Neural progenitor cell (in vitro differentiated cells): ENCODE measurements around the gene DEPP1. TPM values are rescaled to one million over a fixed set of nuclear protein-coding genes. Genes with fewer than 3 reads are reported as not detected.

ENCODE experiments used
- DNase-seq: peaks from one replicate; pipeline ENCODE4 v3.0.0-alpha.2; 2016; ENCODE audit warnings: low spot score
- H2AFZ ChIP-seq: fragments of 200-600 bp; sonication (generic); replicated peaks from 2 replicates; pipeline ENCODE4 v1.6.1; 2016; ENCODE audit warnings: antibody characterized with exemption
- H3F3A ChIP-seq: fragments of 200-600 bp; sonication (generic); 2 replicates; pipeline ENCODE4 v1.6.1; 2016; ENCODE audit warnings: antibody characterized with exemption, low read depth
- H3K27ac ChIP-seq: fragments of 200-600 bp; sonication (generic); 2 replicates; pipeline ENCODE4 v1.5.1; 2016; ENCODE audit warnings: mild to moderate bottlenecking
- H3K27me3 ChIP-seq: fragments of 200-600 bp; sonication (generic); 2 replicates; pipeline ENCODE4 v1.6.1; 2016; ENCODE audit warnings: mild to moderate bottlenecking, moderate library complexity
- H3K36me3 ChIP-seq: fragments of 200-600 bp; sonication (generic); 2 replicates; pipeline ENCODE4 v1.5.1; 2016
- H3K4me1 ChIP-seq: fragments of 200-600 bp; sonication (generic); 2 replicates; pipeline ENCODE4 v1.6.1; 2016; ENCODE audit warnings: mixed run types
- H3K4me2 ChIP-seq: fragments of 200-600 bp; sonication (generic); 2 replicates; pipeline ENCODE4 v1.6.1; 2016
- H3K4me3 ChIP-seq: fragments of 200-600 bp; sonication (generic); 2 replicates; pipeline ENCODE4 v1.5.1; 2016
- H3K79me2 ChIP-seq: fragments of 200-600 bp; sonication (generic); 2 replicates; pipeline ENCODE4 v1.6.1; 2016; ENCODE audit warnings: low read depth
- H3K9ac ChIP-seq: fragments of 200-600 bp; sonication (generic); 2 replicates; pipeline ENCODE4 v1.6.1; 2016
- H3K9me3 ChIP-seq: fragments of 200-600 bp; sonication (generic); 2 replicates; pipeline ENCODE4 v1.5.1; 2016; ENCODE audit warnings: low read depth
- H4K20me1 ChIP-seq: fragments of 200-600 bp; sonication (generic); 2 replicates; pipeline ENCODE4 v1.6.1; 2016; ENCODE audit warnings: low read depth
- H3K27ac Mint-ChIP-seq: 3 replicates; pipeline ENCODE4 v1.8.0; 2021; ENCODE audit warnings: mixed read lengths
- H3K27me3 Mint-ChIP-seq: 2 replicates; pipeline ENCODE4 v1.8.0; 2022; ENCODE audit warnings: low read depth, mild to moderate bottlenecking, inconsistent platforms, moderate library complexity, mixed read lengths; ENCODE audit not compliant: insufficient read depth
- H3K36me3 Mint-ChIP-seq: 3 replicates; pipeline ENCODE4 v1.8.0; 2021; ENCODE audit warnings: mixed read lengths
- H3K4me1 Mint-ChIP-seq: 3 replicates; pipeline ENCODE4 v1.8.0; 2021; ENCODE audit warnings: mixed read lengths
- H3K4me3 Mint-ChIP-seq: 3 replicates; pipeline ENCODE4 v1.8.0; 2021; ENCODE audit warnings: mild to moderate bottlenecking, moderate library complexity, mixed read lengths
- H3K9me3 Mint-ChIP-seq: 3 replicates; pipeline ENCODE4 v1.8.0; 2020; ENCODE audit warnings: mixed read lengths
- CTCF ChIP-seq: fragments of 200-600 bp; sonication (generic); IDR thresholded peaks from 2 replicates; pipeline ENCODE4 v1.5.1; 2017; ENCODE audit warnings: antibody characterized with exemption, mild to moderate bottlenecking
- EZH2 ChIP-seq: fragments of 200-600 bp; sonication (generic); IDR thresholded peaks from 2 replicates; pipeline ENCODE4 v1.6.1; 2017; ENCODE audit warnings: antibody characterized with exemption, mild to moderate bottlenecking, moderate library complexity
- EZH2phosphoT487 ChIP-seq: fragments of 200-600 bp; sonication (generic); IDR thresholded peaks from 2 replicates; pipeline ENCODE4 v1.6.1; 2017; ENCODE audit warnings: antibody characterized with exemption
- total RNA-seq: library from RNA; depleted of rRNA; stranded (reverse); fragments of >200 nt; gene quantifications from 2 replicates; pipeline ENCODE4 v1.2.3, GENCODE V29; 2015; ENCODE audit warnings: low replicate concordance

Gene DEPP1
- total RNA-seq, 1 donor from 2014 or later = not detected

- Mint-ChIP-seq H3K36me3 (peaks cover 11% of the 10 kb centered on the region), H3K4me3 (no peak overlapping the region), H3K27me3 (peaks cover 8% of the 10 kb centered on the region), H3K4me1 (peaks cover 20% of the 10 kb centered on the region), H3K27ac (no peak overlapping the region), H3K9me3 (peaks cover 12% of the 10 kb centered on the region)
- Histone ChIP-seq H2AFZ (no peak overlapping the region), H3K27me3 (no peaks in the 10 kb centered on the region), H3K4me3 (no peak overlapping the region), H3F3A (peaks cover 14% of the 10 kb centered on the region), H4K20me1 (peaks cover 8% of the 10 kb centered on the region), H3K9ac (no peak overlapping the region), H3K79me2 (peaks cover 11% of the 10 kb centered on the region), H3K4me2 (no peak overlapping the region), H3K27ac (no peak overlapping the region), H3K9me3 (no peaks in the 10 kb centered on the region), H3K36me3 (no peaks in the 10 kb centered on the region), H3K4me1 (peaks cover 18% of the 10 kb centered on the region)
- no peak for DNase-seq
- TF ChIP-seq CTCF (no peak), EZH2phosphoT487 (no peak), EZH2 (no peak)
These were observed 18.6 kb upstream of the DEPP1 start for GRCh38 chr10:44997105-44997748.

GRCh38 chr10:44995914-44996669, 17.5 kb upstream of the DEPP1 start:
- H3K9ac ChIP-seq = no peak overlapping the region
- no peak overlapping the region for H3K4me2 ChIP-seq
- H3K4me1 ChIP-seq = peaks cover 29% of the 10 kb centered on the region
- Mint-ChIP-seq H3K27me3 (peaks cover 8% of the 10 kb centered on the region), H3K4me3 (no peak overlapping the region), H3K4me1 (peaks cover 20% of the 10 kb centered on the region), H3K36me3 (peaks cover 11% of the 10 kb centered on the region), H3K9me3 (peaks cover 7% of the 10 kb centered on the region), H3K27ac (no peak overlapping the region)
- no peaks in the 10 kb centered on the region for H3K9me3 ChIP-seq
- peaks cover 20% of the 10 kb centered on the region for H3F3A ChIP-seq
- H3K27me3 ChIP-seq = peaks cover 11% of the 10 kb centered on the region
- no peak overlapping the region for H2AFZ ChIP-seq
- H4K20me1 ChIP-seq = no peaks in the 10 kb centered on the region
- H3K4me3 ChIP-seq = no peak overlapping the region
- H3K36me3 ChIP-seq = no peaks in the 10 kb centered on the region
- no peaks in the 10 kb centered on the region for H3K79me2 ChIP-seq
- TF ChIP-seq CTCF (no peak), EZH2phosphoT487 (no peak), EZH2 (no peak)
- DNase-seq = no peak
- H3K27ac ChIP-seq = no peak overlapping the region

- H3K9me3 Mint-ChIP-seq = peaks cover 7% of the 10 kb centered on the region
These were observed 16.9 kb upstream of the DEPP1 start for GRCh38 chr10:44995581-44995913.

More at GRCh38 chr10:44995581-44995913, 16.9 kb upstream of the DEPP1 start:
- Histone ChIP-seq H4K20me1 (peaks cover 2% of the 10 kb centered on the region), H3K27me3 (peaks cover 13% of the 10 kb centered on the region), H3K4me1 (peaks cover 35% of the 10 kb centered on the region), H3K36me3 (no peaks in the 10 kb centered on the region), H3K4me3 (no peak overlapping the region), H3K4me2 (no peak overlapping the region), H3K9me3 (no peaks in the 10 kb centered on the region), H2AFZ (no peak overlapping the region), H3K79me2 (no peaks in the 10 kb centered on the region), H3F3A (peaks cover 25% of the 10 kb centered on the region), H3K27ac (no peak overlapping the region), H3K9ac (no peak overlapping the region)
- H3K27ac Mint-ChIP-seq = no peak overlapping the region
- H3K4me3 Mint-ChIP-seq = no peak overlapping the region
- peaks cover 8% of the 10 kb centered on the region for H3K27me3 Mint-ChIP-seq
- peaks cover 24% of the 10 kb centered on the region for H3K4me1 Mint-ChIP-seq
- DNase-seq = no peak
- H3K36me3 Mint-ChIP-seq = peaks cover 11% of the 10 kb centered on the region
- TF ChIP-seq EZH2phosphoT487 (no peak), EZH2 (no peak), CTCF (no peak)
